Mammary microvascular endothelial cell (primary cell): ENCODE results near the gene MRPS18A. TPM values are rescaled to one million over a fixed set of nuclear protein-coding genes. Genes with fewer than 3 reads are reported as not detected.

Experiments
- total RNA-seq: library from RNA; depleted of rRNA; stranded (reverse); fragments of >200 nt; gene quantifications from 2 replicates; pipeline ENCODE4 v1.2.3, GENCODE V29; 2015

Gene MRPS18A
- total RNA-seq = 44.9 and 48.6 TPM in 2 replicates

GRCh38 chr6:43687437-43688347 is at the start of gene MRPS18A:
Gene MRPS18A, minus strand, starts transcription at chr6:43687791. Its CDS starts 12 bp downstream, at chr6:43687779.

GRCh38 chr6:43644940-43645612 is 42.5 kb downstream of the MRPS18A start, which contains the start of gene RSPH9:
Gene RSPH9, plus strand, starts transcription at chr6:43645036. Its CDS starts 63 bp downstream, at chr6:43645099.

GRCh38 chr6:43635387-43636307 is 51.9 kb downstream of the MRPS18A start, which contains the start of gene MAD2L1BP:
Gene MAD2L1BP, plus strand, starts transcription at chr6:43635840. Its CDS starts 36 bp downstream, at chr6:43635876.

GRCh38 chr6:43629104-43629504 is 58.5 kb downstream of the MRPS18A start, which contains the start of gene GTPBP2:
Gene GTPBP2, minus strand, starts transcription at chr6:43629264. Its CDS starts 102 bp downstream, at chr6:43629162.

Other genes starting within 250 kb of the MRPS18A start
- not detected in 2 replicates for gene DLK2, start 232.2 kb downstream of the MRPS18A start, total RNA-seq
- 17.1 and 23.9 TPM in 2 replicates for gene TJAP1, start 210.2 kb downstream of the MRPS18A start, total RNA-seq
- not detected in 2 replicates for gene LRRC73, start 177.4 kb downstream of the MRPS18A start, total RNA-seq
- 102 and 134 TPM in 2 replicates for gene YIPF3, start 170.9 kb downstream of the MRPS18A start, total RNA-seq
- gene POLR1C, start 170.7 kb downstream of the MRPS18A start, total RNA-seq = 31.4 and 41.6 TPM in 2 replicates
- 22.0 and 29.8 TPM in 2 replicates for gene XPO5, start 111.8 kb downstream of the MRPS18A start, total RNA-seq
- gene POLH, start 111.6 kb downstream of the MRPS18A start, total RNA-seq = 27.8 and 28.3 TPM in 2 replicates
- gene GTPBP2, start 58.5 kb downstream of the MRPS18A start, total RNA-seq = 34.8 and 43.2 TPM in 2 replicates
- gene MAD2L1BP, start 52.0 kb downstream of the MRPS18A start, total RNA-seq = 55.9 and 58.4 TPM in 2 replicates
- gene RSPH9, start 42.8 kb downstream of the MRPS18A start, total RNA-seq = 0.13 TPM in 1 of 2 replicates, not detected in the other
- gene VEGFA, start 82.4 kb upstream of the MRPS18A start, total RNA-seq = 7.6 and 7.8 TPM in 2 replicates